AG04450 (cell line): ENCODE results near the gene ACR. TPM values are rescaled to one million over a fixed set of nuclear protein-coding genes. Genes with fewer than 3 reads are reported as not detected.

Experiments
- CTCF ChIA-PET: fragments of 300-600, 350-600 bp; formaldehyde crosslinking; extraction: SDS; loops from one replicate; lab custom pipeline; 2022; ENCODE audit warnings: antibody characterized with exemption, inconsistent platforms; lab: Charles Lee
- POLR2A ChIA-PET: fragments of 350-600 bp; formaldehyde crosslinking; extraction: SDS; loops from one replicate; lab custom pipeline; 2021; ENCODE audit warnings: antibody characterized with exemption, inconsistent platforms; lab: Yijun Ruan, JAX
- DNase-seq: peaks from one replicate; pipeline ENCODE4 v3.0.0-alpha.2; 2011; ENCODE audit warnings: low read depth, low spot score
- H3K27ac ChIP-seq: one replicate; pipeline ENCODE4 v1.5.1; 2012; ENCODE audit warnings: low read depth, low read length, control low read depth
- H3K27me3 ChIP-seq: one replicate; pipeline ENCODE4 v1.6.0; 2012; ENCODE audit warnings: low read length; ENCODE audit not compliant: control insufficient read depth, insufficient read depth
- H3K4me3 ChIP-seq: 2 replicates; pipeline ENCODE4 v1.5.1; 2011; ENCODE audit warnings: mild to moderate bottlenecking, low read depth, low read length, control low read depth
- H3K9me3 ChIP-seq: 2 replicates; pipeline ENCODE4 v1.5.1; 2012; ENCODE audit warnings: low read length; ENCODE audit not compliant: control insufficient read depth, insufficient read depth
- CTCF ChIP-seq: IDR thresholded peaks from 2 replicates; pipeline ENCODE4 v1.5.1; 2011; ENCODE audit warnings: low read depth, low read length, control low read depth, inconsistent platforms
- polyA plus RNA-seq: library from polyadenylated mRNA; depleted of rRNA; stranded (reverse); fragments of >200 nt; gene quantifications from 2 replicates; pipeline ENCODE4 v1.2.3, GENCODE V29; 2011

The ACR gene
- polyA plus RNA-seq, 1 experiment = not detected

GRCh38 chr22:50714150-50714549 is 23.9 kb upstream of the ACR start:
- TF ChIP-seq CTCF = no peak
- DNase-seq = no peak
- CTCF ChIA-PET = no interaction called here
- Histone ChIP-seq H3K27ac (no peak overlapping the region), H3K27me3 (peaks cover 3% of the 10 kb centered on the region), H3K9me3 (no peaks in the 10 kb centered on the region; the same call in 1 of the 2 replicates), H3K4me3 (no peak overlapping the region)
- POLR2A ChIA-PET = no interaction called here

GRCh38 chr22:50714631-50715179 is 23.3 kb upstream of the ACR start:
- CTCF ChIA-PET = no interaction called here
- POLR2A ChIA-PET = no interaction called here
- Histone ChIP-seq H3K9me3 (no peaks in the 10 kb centered on the region; the same call in 1 of the 2 replicates), H3K27ac (no peak overlapping the region), H3K27me3 (peaks cover 7% of the 10 kb centered on the region), H3K4me3 (no peak overlapping the region)
- TF ChIP-seq CTCF = no peak
- DNase-seq = no peak

GRCh38 chr22:50715250-50715649 is 22.8 kb upstream of the ACR start:
- Histone ChIP-seq H3K27ac (no peak overlapping the region), H3K4me3 (no peak overlapping the region), H3K27me3 (peaks cover 10% of the 10 kb centered on the region), H3K9me3 (no peaks in the 10 kb centered on the region; the same call in 1 of the 2 replicates)
- ChIA-PET POLR2A (no interaction called here), CTCF (no interaction called here)
- no peak for DNase-seq
- no peak for TF ChIP-seq CTCF

GRCh38 chr22:50715776-50716175 is 22.2 kb upstream of the ACR start:
- no peak for TF ChIP-seq CTCF
- Histone ChIP-seq H3K9me3 (no peaks in the 10 kb centered on the region; the same call in 1 of the 2 replicates), H3K27ac (no peak overlapping the region), H3K4me3 (no peak overlapping the region), H3K27me3 (peaks cover 10% of the 10 kb centered on the region)
- CTCF ChIA-PET = interaction anchor here (1.2 kb wide), 1 partner anchor 475 kb away, joined by 3 read pairs; no protein-coding TSS in a partner anchor
- POLR2A ChIA-PET = no interaction called here
- DNase-seq = no peak

- DNase-seq = no peak
- Histone ChIP-seq H3K27me3 (peaks cover 15% of the 10 kb centered on the region), H3K4me3 (no peak overlapping the region), H3K9me3 (no peaks in the 10 kb centered on the region; the same call in 1 of the 2 replicates), H3K27ac (no peak overlapping the region)
- no peak for TF ChIP-seq CTCF
- CTCF ChIA-PET = interaction anchor here (1.2 kb wide), 1 partner anchor 476 kb away, joined by 3 read pairs; no protein-coding TSS in a partner anchor
- POLR2A ChIA-PET = no interaction called here
Measured at GRCh38 chr22:50716290-50717024, 21.5 kb upstream of the ACR start.
